A549 (cell line): ENCODE measurements around the gene LGALS3BP. TPM values are rescaled to one million over a fixed set of nuclear protein-coding genes. Genes with fewer than 3 reads are reported as not detected.

Experiments
- ATAC-seq, 2 experiments: fragments of 200-7000 bp in 1 of 2; fragments of >200 bp in 1 of 2; cut with Nextera tagmentation in 1 of 2; cut with Tn5 transposase in 1 of 2; 3 replicates each; pipeline versions ENCODE4 v1.8.0 to v1.9.1; 2018 to 2020; ENCODE audit warnings: mild to moderate bottlenecking in 1 of 2, moderate library complexity in 1 of 2
- CTCF ChIA-PET: fragments of 300-600 bp; sonication (Branson Sonifier 250); formaldehyde crosslinking; extraction: SDS; loops from one replicate; lab custom pipeline; 2021; ENCODE audit warnings: antibody characterized with exemption, inconsistent platforms; lab: Yijun Ruan, JAX
- POLR2A ChIA-PET: fragments of 350-600 bp; formaldehyde crosslinking; extraction: SDS; loops from one replicate; lab custom pipeline; 2021; ENCODE audit warnings: antibody characterized with exemption, inconsistent platforms; lab: Yijun Ruan, JAX
- DNase-seq, 2 experiments: peaks; one replicate each; pipeline versions ENCODE4 v3.0.0 to v3.0.0-alpha.2; 2011 to 2016; ENCODE audit warnings: low read depth in 1 of 2, low spot score in 1 of 2
- FAIRE-seq: peaks from 2 replicates; lab custom pipeline; 2011; peaks lifted over from hg19 to GRCh38; lab: Jason Lieb, UNC
- H3K27ac ChIP-seq, 2 experiments: fragments of >200 bp; sonication (Bioruptor Twin); formaldehyde crosslinking; 3 replicates each; pipeline ENCODE4 v1.5.1; 2016 to 2017
- H3K4me1 ChIP-seq: fragments of >200 bp; sonication (Bioruptor Twin); formaldehyde crosslinking; 3 replicates; pipeline ENCODE4 v1.6.1; 2016
- H3K4me2 ChIP-seq: fragments of >200 bp; sonication (Bioruptor Twin); formaldehyde crosslinking; 3 replicates; pipeline ENCODE4 v1.6.1; 2016
- H3K4me3 ChIP-seq: fragments of >200 bp; sonication (Bioruptor Twin); formaldehyde crosslinking; 3 replicates; pipeline ENCODE4 v1.5.1; 2016
- H3K9me3 ChIP-seq: fragments of >200 bp; sonication (Bioruptor Twin); formaldehyde crosslinking; 3 replicates; pipeline ENCODE4 v1.6.1; 2016
- BHLHE40 ChIP-seq: IDR thresholded peaks from 2 replicates; pipeline ENCODE4 v1.6.1; 2012; ENCODE audit warnings: low read depth, low read length, inconsistent platforms
- CEBPB ChIP-seq, 2 experiments: fragments of >200 bp in 1 of 2; sonication (Bioruptor Twin) in 1 of 2; formaldehyde crosslinking in 1 of 2; IDR thresholded peaks; 2 replicates each; pipeline ENCODE4 v1.6.1; 2012 to 2016
- EHMT2 ChIP-seq: fragments of 200-600 bp; sonication (generic); IDR thresholded peaks from 2 replicates; pipeline ENCODE4 v1.6.1; 2016; ENCODE audit warnings: antibody characterized with exemption, low read depth, mild to moderate bottlenecking, moderate library complexity
- EP300 ChIP-seq, 2 experiments: fragments of >200 bp; sonication (Bioruptor Twin); formaldehyde crosslinking; IDR thresholded peaks; 2 replicates in 1 of 2; 3 replicates in 1 of 2; pipeline ENCODE4 v1.6.1; 2016 to 2017
- HDAC2 ChIP-seq: fragments of 200-600 bp; sonication (generic); IDR thresholded peaks from 2 replicates; pipeline ENCODE4 v1.6.1; 2016
- HOXA7 ChIP-seq: fragments of 250-450 bp; sonication (Bioruptor Pico); IDR thresholded peaks from 2 replicates; pipeline ENCODE4 v1.5.0; 2020; ENCODE audit warnings: mild to moderate bottlenecking, moderate library complexity
- JUN ChIP-seq, 2 experiments: fragments of >200 bp; sonication (Bioruptor Twin); formaldehyde crosslinking; IDR thresholded peaks; 2 replicates in 1 of 2; 3 replicates in 1 of 2; pipeline ENCODE4 v1.6.1; 2016 to 2017
- KDM1A ChIP-seq: fragments of 200-600 bp; sonication (generic); IDR thresholded peaks from 2 replicates; pipeline ENCODE4 v1.6.1; 2016; ENCODE audit warnings: low read depth, mild to moderate bottlenecking
- MAFK ChIP-seq: fragments of 450-650 bp; IDR thresholded peaks from 2 replicates; pipeline ENCODE4 v1.6.1; 2014; ENCODE audit not compliant: partially characterized antibody
- MAZ ChIP-seq: fragments of 150-350 bp; IDR thresholded peaks from 2 replicates; pipeline ENCODE4 v1.6.1; 2014; ENCODE audit warnings: antibody characterized with exemption, low read depth, low read length, borderline replicate concordance
- POLR2A ChIP-seq: IDR thresholded peaks from 2 replicates; pipeline ENCODE4 v1.6.1; 2012; ENCODE audit warnings: mild to moderate bottlenecking, low read length
- POLR2AphosphoS2 ChIP-seq: conservative IDR thresholded peaks from 2 replicates; pipeline ENCODE4 v1.6.1; 2012; ENCODE audit warnings: low read length, improper control_type of control experiment, inconsistent platforms
- RARB ChIP-seq: fragments of 250-450 bp; sonication (Bioruptor Pico); IDR thresholded peaks from 2 replicates; pipeline ENCODE4 v1.8.0; 2021; ENCODE audit warnings: mild to moderate bottlenecking, moderate library complexity
- RNF2 ChIP-seq: fragments of 200-600 bp; sonication (generic); IDR thresholded peaks from 2 replicates; pipeline ENCODE4 v1.6.1; 2016; ENCODE audit warnings: low read depth, mild to moderate bottlenecking, antibody characterized with exemption, moderate library complexity, borderline replicate concordance
- SMC3 ChIP-seq: fragments of >200 bp; sonication (Bioruptor Twin); formaldehyde crosslinking; IDR thresholded peaks from 3 replicates; pipeline ENCODE4 v1.6.1; 2018; ENCODE audit warnings: inconsistent platforms
- TFCP2L1 ChIP-seq: fragments of 250-450 bp; sonication (Bioruptor Pico); IDR thresholded peaks from 2 replicates; pipeline ENCODE4 v1.5.0; 2021; ENCODE audit warnings: mild to moderate bottlenecking
- ZFP36 ChIP-seq: fragments of 450-650 bp; IDR thresholded peaks from 2 replicates; pipeline ENCODE4 v1.6.1; 2014; ENCODE audit warnings: borderline replicate concordance; ENCODE audit not compliant: partially characterized antibody
- WGBS: methylation state at CpG from one replicate; pipeline ENCODE4 v1.1.6; 2017; ENCODE audit errors: missing lambda C conversion rate; 5-methylcytosine and 5-hydroxymethylcytosine counted together
- polyA plus RNA-seq, 4 experiments: library from polyadenylated mRNA; depleted of rRNA in 3 of 4; stranded (reverse); fragments of >200 nt; fragmentation: RNase III in 1 of 4; extraction: RNeasy Plus Mini Kit Qiagen cat#74134 plus additional on column Dnase treatment in 1 of 4; gene quantifications; 2 replicates in 3 of 4; 3 replicates in 1 of 4; pipeline ENCODE4 v1.2.3, GENCODE V29; 2011 to 2017
- TF ChIP-seq, protein P1 (sequence below): IDR thresholded peaks from 2 replicates; pipeline ENCODE4 v1.6.1; 2012
- TF ChIP-seq, protein P2 (sequence below): fragments of >200 bp; sonication (Bioruptor Twin); formaldehyde crosslinking; IDR thresholded peaks from 3 replicates; pipeline ENCODE4 v1.5.1; 2016
- TF ChIP-seq, protein P3 (sequence below): IDR thresholded peaks from 2 replicates; pipeline ENCODE4 v1.6.1; 2012; ENCODE audit warnings: low read depth, borderline replicate concordance
- TF ChIP-seq, protein P4 (sequence below): fragments of 150-350 bp; IDR thresholded peaks from 2 replicates; pipeline ENCODE4 v1.6.1; 2014; ENCODE audit warnings: low read depth, mild to moderate bottlenecking, low read length

The LGALS3BP gene
- polyA plus RNA-seq, 2 of the 4 experiments (the other 2 are of a cell fraction), result 28.3 to 60.0 TPM

DNA sequence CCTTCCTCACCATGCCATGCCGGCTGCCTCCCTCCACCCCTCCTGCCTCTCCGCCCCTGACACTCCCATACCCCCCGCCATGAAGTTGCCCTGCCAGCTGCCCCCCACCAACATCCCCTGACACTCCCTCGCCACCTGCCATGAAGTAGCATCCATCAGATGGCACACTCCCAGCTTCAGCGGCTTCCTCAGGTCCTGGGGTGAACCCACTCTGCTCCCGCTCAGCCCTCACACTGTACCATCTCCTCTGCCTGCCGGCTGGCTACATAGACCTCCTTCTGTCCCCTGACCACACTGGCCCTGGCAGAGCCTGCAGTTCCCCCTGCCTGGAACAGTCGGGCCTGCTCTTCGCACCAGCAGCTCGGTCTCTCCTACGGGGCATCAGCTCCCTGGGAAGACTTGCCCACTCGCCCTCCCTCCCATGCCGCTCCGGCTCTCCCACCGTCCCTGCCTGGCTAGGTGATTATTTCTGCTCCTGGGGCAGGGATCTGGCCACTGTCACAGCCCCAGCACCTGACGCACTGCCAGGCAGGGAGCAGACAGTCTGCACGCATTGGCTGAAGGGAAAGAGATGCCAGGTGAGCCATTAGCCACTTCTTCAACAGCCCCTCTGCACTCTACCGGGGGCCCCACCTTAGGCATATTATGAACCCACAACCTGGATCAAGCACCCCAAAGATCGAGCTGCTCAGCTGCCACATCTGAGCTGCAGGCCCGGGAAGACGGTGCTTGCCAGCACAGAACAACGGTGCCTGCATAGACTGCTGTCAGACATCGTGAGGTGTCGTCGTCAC is 20.9 kb upstream of the LGALS3BP start:
- POLR2A ChIA-PET, result no interaction called here
- H3K4me2 ChIP-seq, result no peak overlapping the region
- H3K4me1 ChIP-seq, result peaks cover 6% of the 10 kb centered on the region; the same call in 2 of the 3 replicates
- FAIRE-seq, result no peak
- 95% methylated on average over 23 of the region's 25 CpGs for WGBS
- DNase-seq, result no peak
- ATAC-seq, result no peak; a peak in 1 of 6 replicates
- no peaks in the 10 kb centered on the region for H3K9me3 ChIP-seq
- no peak overlapping the region for H3K27ac ChIP-seq
- TF ChIP-seq CEBPB (IDR thresholded peaks at IDR 0.05) (no peak), MAZ (no peak), HDAC2 (no peak), RARB (CRISPR knock-in tag) (no peak), SMC3 (no peak), HOXA7 (CRISPR knock-in tag) (no peak), MAFK (no peak), EHMT2 (no peak), BHLHE40 (no peak), JUN (IDR thresholded peaks at IDR 0.05) (no peak)
- TF ChIP-seq, protein P1, sequence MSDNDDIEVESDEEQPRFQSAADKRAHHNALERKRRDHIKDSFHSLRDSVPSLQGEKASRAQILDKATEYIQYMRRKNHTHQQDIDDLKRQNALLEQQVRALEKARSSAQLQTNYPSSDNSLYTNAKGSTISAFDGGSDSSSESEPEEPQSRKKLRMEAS, result no peak
- TF ChIP-seq, protein P2, sequence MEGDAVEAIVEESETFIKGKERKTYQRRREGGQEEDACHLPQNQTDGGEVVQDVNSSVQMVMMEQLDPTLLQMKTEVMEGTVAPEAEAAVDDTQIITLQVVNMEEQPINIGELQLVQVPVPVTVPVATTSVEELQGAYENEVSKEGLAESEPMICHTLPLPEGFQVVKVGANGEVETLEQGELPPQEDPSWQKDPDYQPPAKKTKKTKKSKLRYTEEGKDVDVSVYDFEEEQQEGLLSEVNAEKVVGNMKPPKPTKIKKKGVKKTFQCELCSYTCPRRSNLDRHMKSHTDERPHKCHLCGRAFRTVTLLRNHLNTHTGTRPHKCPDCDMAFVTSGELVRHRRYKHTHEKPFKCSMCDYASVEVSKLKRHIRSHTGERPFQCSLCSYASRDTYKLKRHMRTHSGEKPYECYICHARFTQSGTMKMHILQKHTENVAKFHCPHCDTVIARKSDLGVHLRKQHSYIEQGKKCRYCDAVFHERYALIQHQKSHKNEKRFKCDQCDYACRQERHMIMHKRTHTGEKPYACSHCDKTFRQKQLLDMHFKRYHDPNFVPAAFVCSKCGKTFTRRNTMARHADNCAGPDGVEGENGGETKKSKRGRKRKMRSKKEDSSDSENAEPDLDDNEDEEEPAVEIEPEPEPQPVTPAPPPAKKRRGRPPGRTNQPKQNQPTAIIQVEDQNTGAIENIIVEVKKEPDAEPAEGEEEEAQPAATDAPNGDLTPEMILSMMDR, result no peak
- TF ChIP-seq, protein P3, sequence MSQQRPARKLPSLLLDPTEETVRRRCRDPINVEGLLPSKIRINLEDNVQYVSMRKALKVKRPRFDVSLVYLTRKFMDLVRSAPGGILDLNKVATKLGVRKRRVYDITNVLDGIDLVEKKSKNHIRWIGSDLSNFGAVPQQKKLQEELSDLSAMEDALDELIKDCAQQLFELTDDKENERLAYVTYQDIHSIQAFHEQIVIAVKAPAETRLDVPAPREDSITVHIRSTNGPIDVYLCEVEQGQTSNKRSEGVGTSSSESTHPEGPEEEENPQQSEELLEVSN, result no peak
- TF ChIP-seq, protein P4, sequence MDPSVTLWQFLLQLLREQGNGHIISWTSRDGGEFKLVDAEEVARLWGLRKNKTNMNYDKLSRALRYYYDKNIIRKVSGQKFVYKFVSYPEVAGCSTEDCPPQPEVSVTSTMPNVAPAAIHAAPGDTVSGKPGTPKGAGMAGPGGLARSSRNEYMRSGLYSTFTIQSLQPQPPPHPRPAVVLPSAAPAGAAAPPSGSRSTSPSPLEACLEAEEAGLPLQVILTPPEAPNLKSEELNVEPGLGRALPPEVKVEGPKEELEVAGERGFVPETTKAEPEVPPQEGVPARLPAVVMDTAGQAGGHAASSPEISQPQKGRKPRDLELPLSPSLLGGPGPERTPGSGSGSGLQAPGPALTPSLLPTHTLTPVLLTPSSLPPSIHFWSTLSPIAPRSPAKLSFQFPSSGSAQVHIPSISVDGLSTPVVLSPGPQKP, result no peak
- TF ChIP-seq, all 56 proteins: peak for 0
- CTCF ChIA-PET, result interaction anchor here (1.7 to 2.1 kb wide), 2 partner anchors 10 to 14 kb away, joined by 4 to 5 read pairs; no protein-coding TSS in a partner anchor
- H3K4me3 ChIP-seq, result no peak overlapping the region

DNA sequence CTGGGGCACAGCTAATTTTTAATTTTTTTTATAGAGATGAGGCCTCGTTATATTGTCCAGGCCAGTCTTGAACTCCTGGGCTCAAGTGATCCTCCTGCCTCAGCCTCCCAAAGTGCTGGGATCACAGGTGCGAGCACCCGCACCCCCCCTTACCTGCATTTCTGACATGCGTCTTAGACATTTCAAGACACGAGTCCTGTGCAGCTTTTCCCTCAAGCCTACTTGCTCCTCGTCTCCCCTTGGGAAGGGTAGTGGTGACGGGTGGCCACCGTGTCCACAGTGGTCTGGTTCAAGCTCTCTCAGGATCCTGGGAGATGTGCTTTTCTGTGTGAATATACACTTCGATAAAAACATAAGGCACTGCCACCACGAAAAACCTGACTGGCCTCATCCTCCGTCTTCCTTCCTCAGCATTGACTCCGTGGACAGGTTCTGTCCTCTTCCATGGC is 20.2 kb upstream of the LGALS3BP start:
- Histone ChIP-seq H3K4me3 (no peak overlapping the region), H3K9me3 (no peaks in the 10 kb centered on the region), H3K27ac (no peak overlapping the region), H3K4me2 (no peak overlapping the region), H3K4me1 (peaks cover under 1% of the 10 kb centered on the region; the same call in 2 of the 3 replicates)
- DNase-seq, result no peak
- TF ChIP-seq RNF2 (no peak), POLR2AphosphoS2 (no peak), ZFP36 (no peak), POLR2A (no peak), RARB (CRISPR knock-in tag) (no peak), KDM1A (no peak), JUN (IDR thresholded peaks at IDR 0.05) (no peak), EP300 (IDR thresholded peaks at IDR 0.05) (no peak), TFCP2L1 (no peak)
- TF ChIP-seq, protein P2, result no peak
- no peak for FAIRE-seq
- ChIA-PET CTCF (interaction anchor here (1.3 to 2.1 kb wide), 3 partner anchors 9 to 134 kb away, joined by 4 to 5 read pairs (median 5); no protein-coding TSS in a partner anchor), POLR2A (no interaction called here)
- WGBS, result 93% methylated on average over 12 of the region's 12 CpGs
- ATAC-seq, result no peak
